Fibroblast of lung (primary cell): ENCODE measurements around the gene IGHMBP2. TPM values are rescaled to one million over a fixed set of nuclear protein-coding genes. Genes with fewer than 3 reads are reported as not detected.

Experiments
- DNase-seq, 2 donors: peaks; one replicate each; pipeline versions ENCODE4 v3.0.0 to v3.0.0-alpha.2; 2010; ENCODE audit warnings: low read depth in 2 of 2
- H2AFZ ChIP-seq: 2 replicates; pipeline ENCODE4 v1.5.1; 2012; ENCODE audit warnings: low read length, control low read depth, inconsistent platforms
- H3K27ac ChIP-seq: 2 replicates; pipeline ENCODE4 v1.5.1; 2011; ENCODE audit warnings: low read length, control low read depth; ENCODE audit not compliant: insufficient read depth
- H3K27me3 ChIP-seq: 2 replicates; pipeline ENCODE4 v1.5.1; 2011; ENCODE audit warnings: mild to moderate bottlenecking, low read length; ENCODE audit not compliant: control insufficient read depth, insufficient read depth
- H3K36me3 ChIP-seq: 2 replicates; pipeline ENCODE4 v1.5.1; 2011; ENCODE audit warnings: low read length; ENCODE audit not compliant: control insufficient read depth, insufficient read depth
- H3K4me1 ChIP-seq: 2 replicates; pipeline ENCODE4 v1.5.1; 2011; ENCODE audit warnings: low read length; ENCODE audit not compliant: control insufficient read depth, insufficient read depth; ENCODE audit errors: extremely low read depth
- H3K4me2 ChIP-seq: 2 replicates; pipeline ENCODE4 v1.5.1; 2011; ENCODE audit warnings: low read length, control low read depth; ENCODE audit not compliant: insufficient read depth; ENCODE audit errors: extremely low read depth
- H3K4me3 ChIP-seq, 4 experiments: fragments of 200-600 bp in 1 of 4; sonication (generic) in 1 of 4; replicated peaks in 1 of 4; 2 replicates each; pipeline ENCODE4 v1.5.1; 2011 to 2016; ENCODE audit warnings: low read length in 4 of 4, low read depth in 3 of 4, mild to moderate bottlenecking in 3 of 4, control low read depth in 2 of 4, inconsistent platforms in 1 of 4, mixed read lengths in 1 of 4; ENCODE audit not compliant: insufficient read depth in 1 of 4; ENCODE audit errors: control extremely low read depth in 1 of 4
- H3K79me2 ChIP-seq: 2 replicates; pipeline ENCODE4 v1.5.1; 2012; ENCODE audit warnings: mild to moderate bottlenecking, low read length, inconsistent platforms; ENCODE audit not compliant: control insufficient read depth, insufficient read depth
- H3K9ac ChIP-seq: 2 replicates; pipeline ENCODE4 v1.5.1; 2011; ENCODE audit warnings: mild to moderate bottlenecking, low read length, control low read depth; ENCODE audit not compliant: insufficient read depth
- H3K9me3 ChIP-seq: 2 replicates; pipeline ENCODE4 v1.5.1; 2012; ENCODE audit warnings: low read depth, low read length; ENCODE audit not compliant: control insufficient read depth, insufficient read depth
- H4K20me1 ChIP-seq: 2 replicates; pipeline ENCODE4 v1.5.1; 2011; ENCODE audit warnings: low read length; ENCODE audit not compliant: control insufficient read depth, insufficient read depth; ENCODE audit errors: extremely low read depth
- EZH2 ChIP-seq: IDR thresholded peaks from 2 replicates; pipeline ENCODE4 v1.5.1; 2012; ENCODE audit warnings: low read length, control low read depth, mild to moderate bottlenecking; ENCODE audit errors: missing control alignments
- polyA plus RNA-seq, 2 donors: library from polyadenylated mRNA; depleted of rRNA in 1 of 2; stranded (reverse) in 1 of 2; unstranded in 1 of 2; fragments of >200 nt; gene quantifications; 2 replicates each; pipeline ENCODE4 v1.2.1, GENCODE V29; 2011 to 2012; ENCODE audit warnings: missing spikeins in 1 of 2
- total RNA-seq: library from RNA; depleted of rRNA; stranded (reverse); fragments of >200 nt; gene quantifications from 2 replicates; pipeline ENCODE4 v1.2.1, GENCODE V29; 2014
- TF ChIP-seq, protein P1 (sequence below), 2 donors: IDR thresholded peaks in 1 of 2; conservative IDR thresholded peaks in 1 of 2; 1 replicate in 1 of 2; 2 replicates in 1 of 2; pipeline ENCODE4 v1.5.1; 2011 to 2012; ENCODE audit warnings: low read length in 2 of 2, control low read depth in 1 of 2, inconsistent platforms in 1 of 2, low read depth in 1 of 2, mild to moderate bottlenecking in 1 of 2

The IGHMBP2 gene
- total and polyA plus RNA-seq, 2 donors (not counting 1 experiment from before 2014, with no cell fraction given) = 5.2 to 8.6 TPM

GRCh38 chr11:68928136-68928880 is 24.6 kb downstream of the IGHMBP2 start:
- Histone ChIP-seq H4K20me1 (no peaks in the 10 kb centered on the region), H3K9me3 (no peaks in the 10 kb centered on the region), H3K79me2 (no peaks in the 10 kb centered on the region), H3K9ac (no peak overlapping the region), H2AFZ (no peak overlapping the region), H3K36me3 (peaks cover 10% of the 10 kb centered on the region), H3K4me3 (no peak overlapping the region), H3K27ac (no peak overlapping the region), H3K27me3 (no peaks in the 10 kb centered on the region), H3K4me2 (no peak overlapping the region), H3K4me1 (peaks cover 3% of the 10 kb centered on the region)
- TF ChIP-seq, protein P1, sequence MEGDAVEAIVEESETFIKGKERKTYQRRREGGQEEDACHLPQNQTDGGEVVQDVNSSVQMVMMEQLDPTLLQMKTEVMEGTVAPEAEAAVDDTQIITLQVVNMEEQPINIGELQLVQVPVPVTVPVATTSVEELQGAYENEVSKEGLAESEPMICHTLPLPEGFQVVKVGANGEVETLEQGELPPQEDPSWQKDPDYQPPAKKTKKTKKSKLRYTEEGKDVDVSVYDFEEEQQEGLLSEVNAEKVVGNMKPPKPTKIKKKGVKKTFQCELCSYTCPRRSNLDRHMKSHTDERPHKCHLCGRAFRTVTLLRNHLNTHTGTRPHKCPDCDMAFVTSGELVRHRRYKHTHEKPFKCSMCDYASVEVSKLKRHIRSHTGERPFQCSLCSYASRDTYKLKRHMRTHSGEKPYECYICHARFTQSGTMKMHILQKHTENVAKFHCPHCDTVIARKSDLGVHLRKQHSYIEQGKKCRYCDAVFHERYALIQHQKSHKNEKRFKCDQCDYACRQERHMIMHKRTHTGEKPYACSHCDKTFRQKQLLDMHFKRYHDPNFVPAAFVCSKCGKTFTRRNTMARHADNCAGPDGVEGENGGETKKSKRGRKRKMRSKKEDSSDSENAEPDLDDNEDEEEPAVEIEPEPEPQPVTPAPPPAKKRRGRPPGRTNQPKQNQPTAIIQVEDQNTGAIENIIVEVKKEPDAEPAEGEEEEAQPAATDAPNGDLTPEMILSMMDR (conservative IDR thresholded peaks at IDR 0.05 in 1 of 2, IDR thresholded peaks at IDR 0.05 in 1 of 2; ENCODE audit: low read depth in 1 of 2, low read length in 2 of 2) = no peak
- DNase-seq = peak in 1 of 2 donors; percentile 24

DNA sequence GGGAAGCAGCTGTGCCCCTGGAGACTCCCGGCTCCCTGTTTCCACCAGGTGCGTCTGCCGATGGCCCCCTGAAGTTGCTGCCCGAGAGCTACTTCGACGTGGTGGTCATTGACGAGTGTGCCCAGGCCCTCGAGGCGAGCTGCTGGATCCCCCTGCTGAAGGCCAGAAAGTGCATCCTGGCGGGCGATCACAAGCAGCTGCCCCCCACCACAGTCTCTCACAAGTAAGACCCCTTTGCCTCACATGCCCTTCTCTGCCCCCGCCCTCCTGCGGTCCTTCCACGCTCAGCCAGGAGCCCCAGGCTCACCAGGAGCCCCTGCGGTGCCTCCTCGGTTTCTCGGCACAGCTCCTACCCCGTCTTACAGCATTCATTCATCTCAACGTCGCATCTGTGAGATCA is 25.4 kb downstream of the IGHMBP2 start:
- no peak overlapping the region for H3K4me3 ChIP-seq
- H3K4me1 ChIP-seq = peaks cover 3% of the 10 kb centered on the region
- DNase-seq = no peak
- TF ChIP-seq EZH2 = no peak
- TF ChIP-seq, protein P1 (conservative IDR thresholded peaks at IDR 0.05 in 1 of 2, IDR thresholded peaks at IDR 0.05 in 1 of 2; ENCODE audit: low read depth in 1 of 2, low read length in 2 of 2) = no peak
- H3K36me3 ChIP-seq = peaks cover 12% of the 10 kb centered on the region
- no peaks in the 10 kb centered on the region for H3K79me2 ChIP-seq
- no peak overlapping the region for H3K9ac ChIP-seq
- no peak overlapping the region for H2AFZ ChIP-seq
- H3K27ac ChIP-seq = no peak overlapping the region
- H3K9me3 ChIP-seq = no peaks in the 10 kb centered on the region
- no peaks in the 10 kb centered on the region for H4K20me1 ChIP-seq
- H3K4me2 ChIP-seq = no peak overlapping the region
- H3K27me3 ChIP-seq = no peaks in the 10 kb centered on the region

- Histone ChIP-seq H3K9ac (no peak overlapping the region), H3K79me2 (no peaks in the 10 kb centered on the region), H3K4me3 (no peak overlapping the region), H4K20me1 (no peaks in the 10 kb centered on the region), H3K27me3 (no peaks in the 10 kb centered on the region), H3K4me2 (no peak overlapping the region), H3K36me3 (peaks cover 12% of the 10 kb centered on the region), H3K4me1 (peaks cover 3% of the 10 kb centered on the region), H3K9me3 (no peaks in the 10 kb centered on the region), H2AFZ (no peak overlapping the region), H3K27ac (no peak overlapping the region)
- DNase-seq = no peak
- no peak for TF ChIP-seq EZH2
- TF ChIP-seq, protein P1 (conservative IDR thresholded peaks at IDR 0.05 in 1 of 2, IDR thresholded peaks at IDR 0.05 in 1 of 2; ENCODE audit: low read depth in 1 of 2, low read length in 2 of 2) = no peak
Observed at GRCh38 chr11:68929706-68930570, 26.2 kb downstream of the IGHMBP2 start.
